Psoas muscle (tissue), 8 donors: ENCODE measurements around the gene APBB2. TPM values are rescaled to one million over a fixed set of nuclear protein-coding genes. Genes with fewer than 3 reads are reported as not detected.
A peak's percentile ranks its signal among the peaks of the same experiment; 100 is the strongest.
"Not testable (repeated sequence)": the region's sequence is repeated elsewhere in the genome, so short reads cannot be mapped to it uniquely, and the experiment has no call there.

Experiments
- ATAC-seq, 4 donors: fragments of 200-7000 bp; cut with Tn5 transposase; one replicate each; pipeline ENCODE4 v1.9.1; 2020; ENCODE audit warnings: moderate library complexity in 3 of 4, mild to moderate bottlenecking in 2 of 4
- DNase-seq, 2 donors: peaks; one replicate each; pipeline ENCODE4 v3.0.0-alpha.2; 2020
- H3K27ac ChIP-seq: fragments of 200-600 bp; one replicate; pipeline ENCODE4 v1.8.0; 2022
- H3K27me3 ChIP-seq, 3 donors: fragments of 200-600 bp in 1 of 3; one replicate each; pipeline versions ENCODE4 v1.6.1 to v1.8.0; 2013 to 2022; ENCODE audit warnings: low read length in 2 of 3, mild to moderate bottlenecking in 2 of 3, moderate library complexity in 1 of 3; ENCODE audit not compliant: insufficient read depth in 3 of 3
- H3K36me3 ChIP-seq, 2 donors: fragments of 200-600 bp in 1 of 2; one replicate each; pipeline versions ENCODE4 v1.6.1 to v1.8.0; 2013 to 2022; ENCODE audit warnings: low read depth in 1 of 2, mild to moderate bottlenecking in 1 of 2, moderate library complexity in 1 of 2; ENCODE audit not compliant: insufficient read depth in 1 of 2
- H3K4me1 ChIP-seq: fragments of 200-600 bp; one replicate; pipeline ENCODE4 v1.8.0; 2022
- H3K4me3 ChIP-seq: fragments of 200-600 bp; one replicate; pipeline ENCODE4 v1.8.0; 2022; ENCODE audit warnings: mild to moderate bottlenecking
- H3K9me3 ChIP-seq: fragments of 200-600 bp; one replicate; pipeline ENCODE4 v1.8.0; 2022
- WGBS, 3 donors: extraction: QIAGEN DNeasy Blood & Tissue Kit; methylation state at CpG; one replicate each; pipeline versions ENCODE4 v1.1.6 to v1.1.7; 2013; 5-methylcytosine and 5-hydroxymethylcytosine counted together
- intact Hi-C, 2 donors: fragments of 100-400 bp; cut with DNase I; formaldehyde crosslinking; loops; one replicate each; pipeline versions ENCODE4 v1.11.0 to v1.14.2; 2022
- polyA plus RNA-seq, 3 donors: library from polyadenylated mRNA; stranded (reverse); fragments of 200-250 nt; gene quantifications; one replicate each; pipeline ENCODE4 v1.2.3, GENCODE V29; 2013
- total RNA-seq, 4 donors: library from RNA; stranded (reverse); fragmentation: NEBNext Ultra II Directional in 2 of 4; extraction: Animal tissue kit (Norgen Biotek cat#: 25700) in 2 of 4; gene quantifications; one replicate each; pipeline versions ENCODE4 v1.2.1 to v1.2.4, GENCODE V29; 2021 to 2023
- TF ChIP-seq, protein P1 (sequence below): fragments of 200-600 bp; IDR thresholded peaks from one replicate; pipeline ENCODE4 v1.8.0; 2022; ENCODE audit warnings: antibody characterized with exemption
- donor health status: healthy with polysubstance abuse.
- donor health status: DM: no; HTN: no; CAD: no; lungs with moderate emphysema.
- donor health status: Bipolar disorder and iron deficiency.
- donor health status: healthy.
- donor health status: DM: yes; HTN: yes; CAD: no.
- donor health status: DM: no; HTN: no; CAD: no.
- donor health status: DM: no; HTN: no; CAD: no.
- donor health status: DM: yes; HTN: yes; CAD: no.

APBB2 gene
- total and polyA plus RNA-seq, 7 donors, result 3.1 to 37.4 (median 11.3) TPM

- 34 to 50% (median 38%) methylated on average over 3 of the region's 3 CpGs for WGBS, 3 donors
- intact Hi-C loops, result no loop called here
- ATAC-seq, result no peak
- Histone ChIP-seq H3K27me3 (no peaks in the 10 kb centered on the region), H3K4me1 (peaks cover 18% of the 10 kb centered on the region), H3K27ac (no peak overlapping the region), H3K36me3 (peaks cover 0 to 2% of the 10 kb centered on the region in 2 donors), H3K4me3 (no peak overlapping the region), H3K9me3 (no peaks in the 10 kb centered on the region)
- TF ChIP-seq, protein P1, sequence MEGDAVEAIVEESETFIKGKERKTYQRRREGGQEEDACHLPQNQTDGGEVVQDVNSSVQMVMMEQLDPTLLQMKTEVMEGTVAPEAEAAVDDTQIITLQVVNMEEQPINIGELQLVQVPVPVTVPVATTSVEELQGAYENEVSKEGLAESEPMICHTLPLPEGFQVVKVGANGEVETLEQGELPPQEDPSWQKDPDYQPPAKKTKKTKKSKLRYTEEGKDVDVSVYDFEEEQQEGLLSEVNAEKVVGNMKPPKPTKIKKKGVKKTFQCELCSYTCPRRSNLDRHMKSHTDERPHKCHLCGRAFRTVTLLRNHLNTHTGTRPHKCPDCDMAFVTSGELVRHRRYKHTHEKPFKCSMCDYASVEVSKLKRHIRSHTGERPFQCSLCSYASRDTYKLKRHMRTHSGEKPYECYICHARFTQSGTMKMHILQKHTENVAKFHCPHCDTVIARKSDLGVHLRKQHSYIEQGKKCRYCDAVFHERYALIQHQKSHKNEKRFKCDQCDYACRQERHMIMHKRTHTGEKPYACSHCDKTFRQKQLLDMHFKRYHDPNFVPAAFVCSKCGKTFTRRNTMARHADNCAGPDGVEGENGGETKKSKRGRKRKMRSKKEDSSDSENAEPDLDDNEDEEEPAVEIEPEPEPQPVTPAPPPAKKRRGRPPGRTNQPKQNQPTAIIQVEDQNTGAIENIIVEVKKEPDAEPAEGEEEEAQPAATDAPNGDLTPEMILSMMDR, result no peak
- DNase-seq, result no peak
These were observed 156.9 kb downstream of the APBB2 start for GRCh38 chr4:41057467-41057866.

DNA sequence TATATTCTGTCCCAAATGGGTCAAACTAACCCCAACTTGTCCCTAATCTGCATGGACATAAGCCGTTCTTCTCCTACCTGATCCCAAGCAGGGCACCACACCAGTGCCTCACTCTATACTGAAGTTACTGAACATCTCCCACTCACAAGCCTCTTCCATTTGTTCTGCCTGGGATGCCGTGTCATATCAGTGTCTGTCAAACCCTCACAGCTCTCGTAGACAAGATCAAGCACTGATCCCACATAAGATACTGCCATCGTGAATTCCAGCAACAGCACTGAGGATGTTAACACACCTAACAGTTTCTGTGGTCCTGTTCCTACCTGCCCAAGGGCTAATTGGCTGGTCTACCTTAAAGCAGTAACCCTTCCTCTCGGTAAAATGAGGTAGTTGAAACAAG lies 162.1 kb downstream of the APBB2 start:
- intact Hi-C loops, result no loop called here
- WGBS, 3 donors, result 93 to 96% (median 95%) methylated on average over 5 of the region's 5 CpGs

DNA sequence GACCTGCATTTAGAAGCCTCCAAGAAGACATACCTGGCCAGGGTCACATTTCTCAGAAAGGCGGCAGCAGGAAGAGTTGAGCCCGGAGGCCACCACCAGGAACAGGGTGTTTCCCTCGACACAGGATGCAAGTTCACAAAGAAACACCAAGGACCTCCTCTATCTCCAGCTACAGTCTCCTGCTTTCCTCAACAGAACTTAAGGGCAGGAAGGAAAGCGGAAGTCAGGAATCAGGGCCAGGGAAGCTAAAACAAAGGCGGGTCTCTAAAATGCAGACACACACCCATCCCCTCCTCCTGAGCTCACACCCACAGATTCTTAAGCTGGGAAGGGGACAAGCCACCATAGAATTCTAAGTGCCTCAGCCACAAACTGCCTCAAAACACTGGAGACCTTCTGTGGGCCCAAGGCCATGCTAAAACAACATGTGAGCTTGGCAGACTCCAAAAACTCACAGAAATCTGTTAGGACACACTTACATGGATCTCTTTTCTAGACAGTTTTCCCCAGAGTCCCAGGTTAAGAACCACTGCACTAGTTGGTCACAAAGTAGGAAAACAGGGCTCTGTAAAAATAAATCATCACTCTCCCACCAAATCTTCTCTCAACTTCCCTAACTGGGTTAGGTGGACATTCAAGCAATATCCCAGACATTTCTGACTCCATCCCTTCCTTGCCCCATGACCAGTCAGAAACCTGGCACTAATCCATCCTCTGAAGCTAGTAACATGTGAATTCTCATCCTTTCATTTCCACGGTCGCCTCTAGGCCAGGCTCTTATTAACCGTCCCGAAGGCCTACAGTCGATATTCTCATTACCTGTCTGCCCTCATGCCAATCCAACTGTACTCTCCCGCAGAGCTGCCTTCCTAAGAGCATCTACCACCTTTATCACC lies 163.2 kb downstream of the APBB2 start:
- TF ChIP-seq, protein P1, result no peak
- Histone ChIP-seq H3K36me3 (peaks cover 0 to 2% of the 10 kb centered on the region in 2 donors), H3K9me3 (no peaks in the 10 kb centered on the region), H3K27me3 (no peaks in the 10 kb centered on the region), H3K27ac (peak overlapping the region; percentile 50), H3K4me1 (peaks cover 4% of the 10 kb centered on the region), H3K4me3 (no peak overlapping the region)
- 59 to 61% (median 59%) methylated on average over 11 of the region's 11 CpGs for WGBS, 3 donors
- no peak for DNase-seq
- ATAC-seq, result peak in 1 of 4 donors; percentile 41
- intact Hi-C loops, result no loop called here

More for the DNA sequence above, 162.1 kb downstream of the APBB2 start:
- Histone ChIP-seq H3K9me3 (no peaks in the 10 kb centered on the region), H3K27ac (no peak overlapping the region), H3K36me3 (peaks cover 0 to 2% of the 10 kb centered on the region in 2 donors), H3K27me3 (no peaks in the 10 kb centered on the region), H3K4me1 (peaks cover 4% of the 10 kb centered on the region), H3K4me3 (no peak overlapping the region)
- TF ChIP-seq, protein P1, result no peak
- DNase-seq (no peak), ATAC-seq (no peak)

DNA sequence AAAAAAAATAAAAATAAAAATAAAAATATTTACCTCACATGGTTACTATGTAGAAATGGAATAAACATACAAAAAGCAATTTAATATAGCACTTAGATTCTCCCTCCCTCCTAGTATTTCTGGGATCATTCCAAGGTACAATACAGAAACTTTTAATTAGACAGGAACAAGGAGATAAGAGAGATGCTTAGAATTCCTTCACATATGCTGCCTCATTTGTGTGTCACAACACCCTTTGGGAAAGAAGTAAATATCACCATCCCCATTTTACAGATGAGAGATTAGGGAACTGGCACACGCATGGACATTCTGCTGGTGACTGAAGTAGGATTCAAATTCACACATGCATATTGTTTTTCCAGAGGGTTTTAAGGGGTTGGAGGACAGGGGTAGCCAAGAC lies 164.2 kb downstream of the APBB2 start:
- ATAC-seq (no peak), DNase-seq (no peak)
- Histone ChIP-seq H3K36me3 (peaks cover 0 to 2% of the 10 kb centered on the region in 2 donors), H3K27ac (no peak overlapping the region), H3K4me1 (peaks cover 4% of the 10 kb centered on the region), H3K4me3 (peak overlapping the region; percentile 30), H3K27me3 (no peaks in the 10 kb centered on the region), H3K9me3 (no peaks in the 10 kb centered on the region)
- intact Hi-C loops, result no loop called here
- TF ChIP-seq, protein P1, result no peak
- 83 to 89% (median 83%) methylated on average over 1 of the region's 1 CpG for WGBS, 3 donors

- H3K4me1 ChIP-seq, DNase-seq, H3K27ac ChIP-seq, H3K36me3 ChIP-seq, ATAC-seq, H3K27me3 ChIP-seq, H3K4me3 ChIP-seq, intact Hi-C loops, H3K9me3 ChIP-seq: not testable (repeated sequence)
- 83 to 99% (median 93%) methylated on average over 19 to 40 of the region's 40 CpGs for WGBS, 3 donors
These were observed 165.2 kb downstream of the APBB2 start for GRCh38 chr4:41049176-41049575.
